GM18861 (cell line): ENCODE measurements around the gene CENPA.

Experiments used
- ATAC-seq: cut with Tn5 transposase; IDR thresholded peaks from one replicate; pipeline ENCODE4 v1.9.1; 2021; ENCODE audit not compliant: unreplicated experiment

Gene CENPA

DNA sequence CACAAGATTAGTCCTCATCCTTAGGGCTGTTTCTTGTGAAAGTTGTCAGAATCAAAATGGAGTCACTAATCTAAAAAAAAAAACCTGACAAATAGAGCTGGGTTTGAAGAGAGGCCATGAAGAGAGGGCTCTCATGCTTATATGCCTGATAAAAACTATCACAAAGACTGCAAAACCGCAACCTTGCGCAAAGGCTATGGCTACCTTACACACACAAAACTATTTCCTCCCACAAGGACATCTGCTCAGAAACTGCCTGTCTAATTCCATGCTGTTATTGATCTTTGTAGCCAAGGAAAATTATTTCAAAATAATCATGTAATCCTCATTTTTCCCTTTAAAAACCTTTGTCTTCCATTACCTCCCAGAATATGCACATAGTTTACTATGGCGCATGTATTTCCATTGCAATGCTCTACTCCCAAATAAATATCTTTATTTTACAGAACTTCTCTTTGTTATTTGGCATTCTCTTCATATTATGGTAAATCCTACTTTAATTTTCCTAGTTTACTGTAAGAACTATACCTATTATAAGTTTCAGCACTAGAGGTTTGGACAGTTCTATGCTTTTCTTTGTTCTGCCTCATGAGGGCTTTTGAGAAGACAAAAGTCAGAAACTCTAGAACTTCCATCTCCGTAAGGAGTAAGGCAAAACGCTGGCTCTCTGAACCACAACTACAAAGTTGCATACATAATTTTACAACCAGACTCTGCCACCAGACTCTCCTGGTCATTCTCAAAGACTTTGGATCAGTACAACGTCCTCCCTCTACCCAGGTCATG lies 52.5 kb downstream of the CENPA start:
- no peak for ATAC-seq

DNA sequence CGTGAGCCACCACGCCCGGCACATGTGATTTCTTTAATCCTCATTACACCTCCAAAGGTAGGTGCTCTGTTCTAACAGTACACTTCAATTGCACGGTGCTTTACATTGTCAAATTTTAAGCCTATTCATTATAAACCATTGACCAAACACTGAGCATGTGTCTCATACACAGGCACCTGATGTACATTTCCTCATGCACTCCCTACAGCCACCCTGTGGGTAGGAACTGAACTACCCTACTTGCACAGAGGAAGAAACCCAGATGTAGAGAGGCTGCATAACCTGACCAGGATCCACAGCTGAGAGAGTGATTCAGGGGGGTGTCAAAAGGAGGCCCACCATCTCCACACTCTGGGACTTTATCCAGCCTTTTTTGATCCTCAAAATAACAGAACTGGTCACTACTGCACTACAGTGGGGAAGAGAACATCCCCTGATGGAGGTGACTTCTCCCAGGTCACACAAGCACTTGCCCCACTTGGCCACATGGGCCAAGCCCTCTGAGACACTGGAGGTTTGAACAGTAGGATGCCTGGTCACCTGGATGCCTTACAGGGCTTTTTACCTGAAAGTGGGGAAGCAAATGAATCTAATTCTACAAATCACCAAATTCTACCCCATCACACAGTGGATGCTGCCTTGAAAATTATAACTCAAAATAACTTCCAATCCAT lies 55.2 kb downstream of the CENPA start:
- no peak for ATAC-seq

DNA sequence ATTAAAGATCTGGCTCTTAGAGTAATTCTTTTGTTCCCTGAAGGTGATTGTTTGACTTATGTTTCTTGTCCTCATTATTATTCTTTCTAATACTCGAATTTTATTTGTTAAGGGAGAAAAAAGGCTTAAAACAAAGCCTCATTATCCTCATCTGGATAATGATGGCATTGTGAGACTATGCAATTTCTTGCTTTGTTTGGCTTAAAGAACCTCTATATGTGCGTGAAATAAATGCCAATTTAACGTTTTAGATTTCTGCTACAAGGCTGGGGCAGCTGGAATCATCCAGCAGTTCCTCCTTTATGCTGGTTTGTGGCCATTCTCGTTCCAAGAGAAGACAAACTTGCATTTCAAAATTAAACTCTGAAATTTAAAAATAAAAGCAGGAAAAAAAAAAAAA lies 57.2 kb downstream of the CENPA start:
- no peak for ATAC-seq
